DND-41 (cell line): ENCODE measurements around the gene COQ10A.

Experiments used
- ATAC-seq: fragments of 200-7000 bp; cut with Tn5 transposase; 3 replicates; pipeline ENCODE4 v1.9.1; 2021; ENCODE audit warnings: low read depth; ENCODE audit not compliant: insufficient read depth
- DNase-seq: peaks from one replicate; pipeline ENCODE4 v3.0.0-alpha.2; 2020
- H2AFZ ChIP-seq: 2 replicates; pipeline ENCODE4 v1.6.0; 2012; ENCODE audit warnings: low read depth, low read length
- H3K27ac ChIP-seq: 2 replicates; pipeline ENCODE4 v1.5.1; 2012; ENCODE audit warnings: low read length, inconsistent platforms
- H3K27me3 ChIP-seq: fragments of 200-600 bp; sonication (generic); 2 replicates; pipeline ENCODE4 v1.6.0; 2012; ENCODE audit warnings: low read length, mild to moderate bottlenecking, inconsistent platforms; ENCODE audit not compliant: insufficient read depth, poor library complexity
- H3K36me3 ChIP-seq: 2 replicates; pipeline ENCODE4 v1.5.1; 2012; ENCODE audit warnings: low read length, inconsistent platforms; ENCODE audit not compliant: insufficient read depth
- H3K4me1 ChIP-seq: 2 replicates; pipeline ENCODE4 v1.5.1; 2012; ENCODE audit warnings: mild to moderate bottlenecking, low read length; ENCODE audit not compliant: insufficient read depth
- H3K4me2 ChIP-seq: 2 replicates; pipeline ENCODE4 v1.6.0; 2012; ENCODE audit warnings: mild to moderate bottlenecking, moderate library complexity, low read length, inconsistent platforms; ENCODE audit not compliant: insufficient read depth
- H3K4me3 ChIP-seq, 2 experiments: fragments of 200-600 bp in 1 of 2; shearing (Covaris generic) in 1 of 2; 2 replicates each; pipeline ENCODE4 v1.5.1; 2012 to 2016; ENCODE audit warnings: inconsistent platforms in 2 of 2, low read length in 2 of 2, mild to moderate bottlenecking in 2 of 2, low read depth in 1 of 2, moderate library complexity in 1 of 2
- H3K79me2 ChIP-seq: 2 replicates; pipeline ENCODE4 v1.6.0; 2012; ENCODE audit warnings: low read length, inconsistent platforms; ENCODE audit not compliant: insufficient read depth
- H3K9ac ChIP-seq: 2 replicates; pipeline ENCODE4 v1.6.0; 2012; ENCODE audit warnings: low read depth, mild to moderate bottlenecking, inconsistent platforms, low read length, moderate library complexity
- H3K9me3 ChIP-seq: 2 replicates; pipeline ENCODE4 v1.5.1; 2012; ENCODE audit warnings: low read length, moderate library complexity, mild to moderate bottlenecking, inconsistent platforms; ENCODE audit not compliant: insufficient read depth, severe bottlenecking
- H4K20me1 ChIP-seq: 2 replicates; pipeline ENCODE4 v1.6.0; 2012; ENCODE audit warnings: low read length; ENCODE audit not compliant: insufficient read depth
- EZH2 ChIP-seq: IDR thresholded peaks from 3 replicates; pipeline ENCODE4 v1.6.1; 2012; ENCODE audit warnings: borderline replicate concordance, low read depth, mild to moderate bottlenecking, moderate library complexity, low read length, inconsistent platforms; ENCODE audit not compliant: severe bottlenecking
- TF ChIP-seq, protein P1 (sequence below): IDR thresholded peaks from 2 replicates; pipeline ENCODE4 v1.5.1; 2012; ENCODE audit warnings: borderline replicate concordance, low read length, moderate library complexity, mild to moderate bottlenecking; ENCODE audit not compliant: poor library complexity, severe bottlenecking; ENCODE audit errors: extremely low read depth

The COQ10A gene

DNA sequence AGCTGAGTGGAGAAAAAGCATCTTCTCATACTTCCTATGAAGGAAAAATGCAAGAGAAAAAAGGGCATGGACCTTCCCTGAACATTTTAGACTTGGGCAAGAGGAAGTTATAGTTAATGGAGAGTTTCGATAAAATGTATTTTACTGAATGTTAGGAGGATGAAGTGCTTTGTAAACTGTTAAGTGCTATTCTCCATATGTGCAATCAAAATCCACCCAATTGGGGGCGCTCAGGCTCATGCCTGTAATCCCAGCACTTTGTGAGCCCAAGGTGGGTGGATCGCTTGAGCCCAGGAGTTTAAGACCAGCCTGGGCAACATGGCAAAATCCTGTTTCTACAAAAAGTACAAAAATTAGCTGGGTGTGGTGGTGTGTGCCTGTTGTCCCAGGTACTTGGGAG, 50.9 kb downstream of the COQ10A start:
- Histone ChIP-seq H4K20me1 (no peaks in the 10 kb centered on the region), H3K4me1 (peaks cover 25% of the 10 kb centered on the region), H3K9ac (no peak overlapping the region), H3K4me3 (no peak overlapping the region), H3K27me3 (no peaks in the 10 kb centered on the region), H3K36me3 (peaks cover 42% of the 10 kb centered on the region), H3K9me3 (no peaks in the 10 kb centered on the region), H2AFZ (no peak overlapping the region), H3K4me2 (no peak overlapping the region), H3K27ac (no peak overlapping the region), H3K79me2 (peaks cover 20% of the 10 kb centered on the region)
- ATAC-seq (no peak), DNase-seq (no peak)
- TF ChIP-seq EZH2, result no peak
- TF ChIP-seq, protein P1, sequence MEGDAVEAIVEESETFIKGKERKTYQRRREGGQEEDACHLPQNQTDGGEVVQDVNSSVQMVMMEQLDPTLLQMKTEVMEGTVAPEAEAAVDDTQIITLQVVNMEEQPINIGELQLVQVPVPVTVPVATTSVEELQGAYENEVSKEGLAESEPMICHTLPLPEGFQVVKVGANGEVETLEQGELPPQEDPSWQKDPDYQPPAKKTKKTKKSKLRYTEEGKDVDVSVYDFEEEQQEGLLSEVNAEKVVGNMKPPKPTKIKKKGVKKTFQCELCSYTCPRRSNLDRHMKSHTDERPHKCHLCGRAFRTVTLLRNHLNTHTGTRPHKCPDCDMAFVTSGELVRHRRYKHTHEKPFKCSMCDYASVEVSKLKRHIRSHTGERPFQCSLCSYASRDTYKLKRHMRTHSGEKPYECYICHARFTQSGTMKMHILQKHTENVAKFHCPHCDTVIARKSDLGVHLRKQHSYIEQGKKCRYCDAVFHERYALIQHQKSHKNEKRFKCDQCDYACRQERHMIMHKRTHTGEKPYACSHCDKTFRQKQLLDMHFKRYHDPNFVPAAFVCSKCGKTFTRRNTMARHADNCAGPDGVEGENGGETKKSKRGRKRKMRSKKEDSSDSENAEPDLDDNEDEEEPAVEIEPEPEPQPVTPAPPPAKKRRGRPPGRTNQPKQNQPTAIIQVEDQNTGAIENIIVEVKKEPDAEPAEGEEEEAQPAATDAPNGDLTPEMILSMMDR, result peak; percentile 13
